GM21619 (cell line): ENCODE results near the gene ITIH1.

Experiments used
- ATAC-seq: cut with Tn5 transposase; IDR thresholded peaks from one replicate; pipeline ENCODE4 v1.9.1; 2021; ENCODE audit not compliant: unreplicated experiment

ITIH1 gene

DNA sequence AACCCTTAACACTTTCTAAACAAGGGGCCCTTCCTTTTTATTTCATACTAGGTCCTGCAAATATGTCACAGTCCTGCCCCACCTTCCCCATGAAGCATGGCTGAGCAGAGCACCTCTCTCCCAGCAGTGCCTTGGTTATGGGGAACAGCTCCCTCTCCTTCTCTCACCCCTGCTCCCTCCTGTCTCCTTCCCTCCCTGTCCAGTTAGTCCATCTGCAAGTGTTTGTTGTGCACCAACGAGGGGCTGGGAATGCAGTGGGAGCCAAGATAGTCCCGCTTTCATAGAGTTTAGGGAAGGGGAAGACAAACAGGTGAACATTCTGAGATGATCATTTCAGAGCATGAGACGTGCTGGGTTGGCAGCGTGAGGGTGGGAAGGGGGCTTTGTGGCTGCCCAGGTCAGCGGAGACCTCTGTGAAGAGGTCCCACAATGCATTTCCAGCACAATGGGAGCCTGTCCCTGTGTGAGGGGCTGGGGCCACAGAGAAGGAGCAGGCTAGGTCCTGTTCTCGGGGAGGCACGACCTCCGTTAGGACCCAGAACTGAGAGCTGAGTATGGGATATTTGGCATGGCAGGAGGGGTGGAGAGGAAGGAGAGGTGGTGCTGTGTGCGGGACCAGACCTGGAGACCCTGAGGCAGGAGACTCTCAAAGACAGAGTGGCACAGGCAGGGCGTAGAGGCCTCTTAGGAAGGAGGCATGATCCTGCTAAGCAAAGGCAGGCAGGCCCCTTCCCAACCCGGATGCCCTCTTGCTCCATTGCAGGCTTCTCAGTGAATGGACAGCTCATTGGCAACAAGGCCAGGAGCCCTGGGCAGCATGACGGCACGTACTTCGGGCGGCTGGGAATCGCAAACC lies 11.7 kb downstream of the ITIH1 start:
- ATAC-seq, result no peak

DNA sequence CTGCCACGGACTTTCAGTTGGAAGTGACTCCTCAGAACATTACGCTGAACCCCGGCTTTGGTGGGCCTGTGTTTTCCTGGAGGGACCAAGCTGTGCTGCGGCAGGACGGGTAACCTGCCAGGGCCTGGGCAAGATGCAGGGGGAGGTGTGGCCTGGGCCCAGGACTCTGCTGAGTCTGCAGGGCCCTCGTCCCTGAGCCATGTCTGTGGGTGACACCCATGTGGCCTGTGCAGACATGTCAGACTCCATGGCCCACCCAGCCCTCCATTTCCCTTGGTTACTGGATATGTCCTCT lies 12.3 kb downstream of the ITIH1 start:
- no peak for ATAC-seq

DNA sequence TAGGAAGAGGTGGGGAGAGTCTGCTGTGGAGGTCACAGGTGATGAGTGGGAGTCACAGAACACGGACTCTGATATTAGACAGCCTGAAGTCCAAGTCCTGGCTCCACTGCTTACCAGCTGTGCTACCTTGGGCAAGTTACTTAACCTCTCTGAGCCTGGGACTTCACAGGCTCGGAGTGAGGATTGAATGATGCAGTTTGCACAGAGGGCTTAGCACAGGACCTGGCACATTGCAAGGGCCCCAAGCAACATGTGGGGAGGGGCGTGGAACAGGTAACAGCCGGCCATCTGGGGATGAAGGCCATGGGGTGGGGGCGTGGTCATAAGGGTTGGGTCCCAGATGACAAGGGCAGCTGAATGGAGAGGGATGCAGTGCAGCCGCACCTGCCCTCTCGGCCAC lies 12.9 kb downstream of the ITIH1 start:
- ATAC-seq, result no peak

- ATAC-seq, result no peak
These were observed 13.3 kb downstream of the ITIH1 start for GRCh38 chr3:52790741-52791140.

- no peak for ATAC-seq
These were observed 14.0 kb downstream of the ITIH1 start for GRCh38 chr3:52791366-52791765.

GRCh38 chr3:52791928-52792327 lies 14.5 kb downstream of the ITIH1 start:
- no peak for ATAC-seq

DNA sequence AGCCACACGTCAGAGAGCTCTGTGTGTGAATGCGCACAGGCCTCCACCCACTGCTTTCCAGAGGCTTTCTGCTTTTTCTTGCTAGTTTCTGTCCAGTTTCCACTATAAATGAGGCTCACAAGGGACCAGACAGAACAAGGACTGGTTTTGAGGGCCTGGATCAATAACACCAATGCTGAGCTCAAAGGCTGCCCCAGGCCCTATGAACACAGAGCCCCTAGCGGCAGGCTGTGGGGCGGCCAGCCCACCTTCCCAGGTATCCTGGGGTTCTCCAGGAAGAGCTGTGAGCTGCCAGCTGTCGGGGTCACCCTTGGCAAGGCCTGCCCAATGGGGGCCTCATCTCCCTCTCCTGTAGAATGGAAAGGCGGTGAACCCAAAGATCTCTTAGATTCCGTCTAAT lies 15.0 kb downstream of the ITIH1 start:
- ATAC-seq, result no peak

GRCh38 chr3:52792961-52793695 lies 15.7 kb downstream of the ITIH1 start:
- no peak for ATAC-seq

- ATAC-seq, result no peak
These were observed 16.6 kb downstream of the ITIH1 start for GRCh38 chr3:52793702-52794611.

GRCh38 chr3:52794612-52795099 lies 17.3 kb downstream of the ITIH1 start, which contains the start of gene ITIH3:
Gene ITIH3, plus strand, starts transcription at chr3:52794796. Its CDS starts 8 bp downstream, at chr3:52794804.
- ATAC-seq, result no peak

GRCh38 chr3:52795298-52795900 lies 18.0 kb downstream of the ITIH1 start:
- no peak for ATAC-seq

DNA sequence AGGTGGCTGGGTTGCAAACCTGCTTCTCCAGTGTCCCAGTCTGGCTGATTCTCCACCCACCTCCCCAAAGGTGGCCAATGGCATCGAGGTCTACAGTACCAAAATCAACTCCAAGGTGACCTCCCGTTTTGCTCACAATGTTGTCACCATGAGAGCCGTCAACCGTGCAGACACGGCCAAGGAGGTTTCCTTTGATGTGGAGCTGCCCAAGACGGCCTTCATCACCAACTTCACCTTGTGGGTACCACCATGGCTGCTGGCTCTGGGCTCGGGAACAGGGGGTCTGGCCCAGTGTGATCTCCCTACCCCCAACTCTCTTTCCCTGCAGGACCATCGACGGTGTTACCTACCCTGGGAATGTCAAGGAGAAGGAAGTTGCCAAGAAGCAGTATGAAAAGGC lies 19.0 kb downstream of the ITIH1 start:
- no peak for ATAC-seq

DNA sequence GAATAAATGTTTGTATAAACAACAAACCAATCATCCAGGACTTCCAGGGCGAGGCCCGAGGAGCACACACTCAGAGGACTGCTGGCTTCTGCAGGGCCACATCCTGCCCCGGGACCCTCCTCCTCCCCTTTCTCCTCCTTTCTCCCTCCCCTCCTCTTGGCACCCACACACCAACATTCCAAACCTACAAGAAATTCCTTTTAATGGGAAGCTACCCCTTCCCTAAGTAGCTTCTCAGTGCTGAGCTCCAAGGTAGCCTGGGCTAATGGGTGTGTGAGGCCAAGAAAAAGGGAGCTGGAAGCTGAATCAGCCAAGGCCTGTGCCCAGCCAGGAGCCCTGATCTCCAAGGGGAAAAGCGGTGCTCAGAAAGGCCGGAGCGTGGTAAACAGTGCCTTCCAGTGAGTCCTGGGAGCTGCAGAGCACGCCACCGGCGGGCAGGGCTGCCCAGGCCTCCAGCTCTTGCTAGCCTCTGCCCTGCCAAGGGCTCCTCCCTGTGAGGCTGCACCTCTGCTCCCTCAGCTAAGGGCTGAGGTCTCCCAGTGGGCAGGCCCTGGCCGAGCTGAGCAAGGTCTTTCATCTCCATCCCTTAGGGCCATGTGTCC lies 21.1 kb downstream of the ITIH1 start:
- no peak for ATAC-seq

DNA sequence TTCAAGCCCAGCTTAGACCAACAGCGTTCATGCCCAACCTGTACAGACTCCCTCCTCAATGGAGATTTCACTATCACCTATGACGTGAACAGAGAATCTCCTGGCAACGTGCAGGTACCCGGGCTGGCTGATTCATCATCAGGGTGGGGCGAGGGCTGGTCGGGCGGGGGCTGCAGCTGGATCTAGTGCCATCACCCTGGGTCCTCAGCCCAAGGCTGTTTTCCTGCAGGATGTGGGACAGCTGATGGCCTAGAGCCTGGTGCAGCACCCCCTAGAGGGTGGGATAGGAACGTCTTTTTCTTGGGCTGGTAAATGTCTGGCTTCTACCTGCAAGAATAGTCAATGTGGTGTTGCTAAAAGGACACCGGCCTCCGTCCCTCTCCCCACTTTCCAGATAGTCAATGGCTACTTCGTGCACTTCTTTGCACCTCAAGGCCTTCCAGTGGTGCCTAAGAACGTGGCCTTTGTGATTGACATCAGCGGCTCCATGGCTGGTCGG lies 21.6 kb downstream of the ITIH1 start:
- no peak for ATAC-seq

- no peak for ATAC-seq
These were observed 22.7 kb downstream of the ITIH1 start for GRCh38 chr3:52800079-52800478.

GRCh38 chr3:52801839-52802238 lies 24.4 kb downstream of the ITIH1 start:
- ATAC-seq, result no peak

DNA sequence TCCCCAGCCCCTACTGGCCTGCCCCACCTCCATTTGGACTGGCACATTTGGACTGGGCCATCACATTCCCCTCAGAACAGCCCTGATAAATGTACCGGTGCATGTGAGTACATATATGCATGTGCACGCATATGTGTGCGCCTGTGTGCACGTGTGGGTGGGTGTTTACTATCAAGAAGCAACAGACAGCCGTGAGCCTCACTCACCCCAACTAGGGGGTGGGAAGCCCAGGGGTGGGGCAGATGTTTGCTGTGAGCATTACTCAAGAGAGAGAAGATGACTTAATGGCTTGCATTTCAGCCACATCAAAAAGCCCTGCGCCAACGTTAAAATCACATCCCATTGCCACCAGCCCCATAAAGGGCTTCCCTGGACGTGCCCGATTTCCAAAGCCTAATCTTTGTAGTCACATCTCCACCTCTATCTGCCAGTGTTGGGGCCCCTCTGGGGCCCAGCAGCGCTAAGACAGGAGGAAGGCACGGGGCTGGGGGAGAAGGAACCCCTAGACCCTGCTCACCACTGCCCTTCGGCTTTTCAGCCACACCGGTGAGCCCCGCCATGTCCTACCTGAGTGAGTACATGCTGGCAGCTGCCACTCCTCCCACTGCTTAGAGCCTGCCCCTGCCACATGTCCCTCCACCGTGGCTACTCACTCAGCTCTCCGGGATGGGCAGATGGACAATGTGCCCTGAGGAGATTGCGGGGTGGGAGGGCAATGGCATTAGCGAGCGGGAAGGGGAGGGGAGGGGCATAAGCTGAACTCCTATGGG lies 28.1 kb downstream of the ITIH1 start:
- no peak for ATAC-seq

- ATAC-seq, result no peak
These were observed 31.8 kb downstream of the ITIH1 start for GRCh38 chr3:52809149-52809548.

GRCh38 chr3:52809662-52810377 lies 32.4 kb downstream of the ITIH1 start:
- ATAC-seq, result no peak
